PC-3 (cell line): ENCODE results near the gene SHROOM3. TPM values are rescaled to one million over a fixed set of nuclear protein-coding genes. Genes with fewer than 3 reads are reported as not detected.

Experiments used
- ATAC-seq: fragments of 200-7000 bp; cut with Tn5 transposase; 2 replicates; pipeline ENCODE4 v1.9.1; 2020; ENCODE audit warnings: mild to moderate bottlenecking, moderate library complexity
- BruUV-seq: library from RNA; stranded (reverse); fragments of 400-500 nt; replicated peaks from 2 replicates; lab custom pipeline; 2021; lab: Mats Ljungman, UMichigan
- CTCF ChIA-PET: fragments of 300-600 bp; sonication (Branson Sonifier 250); formaldehyde crosslinking; loops from one replicate; lab custom pipeline; 2022; ENCODE audit warnings: antibody characterized with exemption; lab: Charles Lee
- POLR2A ChIA-PET: fragments of 300-600 bp; sonication (Branson Sonifier 250); formaldehyde crosslinking; loops from one replicate; lab custom pipeline; 2022; ENCODE audit warnings: antibody characterized with exemption; ENCODE audit not compliant: unreplicated experiment; lab: Charles Lee
- DNase-seq: peaks from one replicate; pipeline ENCODE4 v3.0.0-alpha.2; 2015
- H2AFZ ChIP-seq: fragments of 300-600 bp; sonication (generic); 2 replicates; pipeline ENCODE4 v1.6.0; 2016; ENCODE audit warnings: antibody characterized with exemption, low read length
- H3F3A ChIP-seq: fragments of 300-600 bp; sonication (generic); one replicate; pipeline ENCODE4 v1.6.0; 2017; ENCODE audit warnings: antibody characterized with exemption, low read length, control low read depth, mild to moderate bottlenecking; ENCODE audit not compliant: unreplicated experiment
- H3K27ac ChIP-seq: fragments of 300-600 bp; sonication (generic); 2 replicates; pipeline ENCODE4 v1.5.1; 2016; ENCODE audit warnings: mild to moderate bottlenecking, low read length
- H3K27me3 ChIP-seq: fragments of 300-600 bp; sonication (generic); 2 replicates; pipeline ENCODE4 v1.6.1; 2016; ENCODE audit warnings: low read length, mixed read lengths
- H3K36me3 ChIP-seq: fragments of 300-600 bp; sonication (generic); 2 replicates; pipeline ENCODE4 v1.6.1; 2016; ENCODE audit warnings: low read depth, mixed run types, low read length, mixed read lengths
- H3K4me1 ChIP-seq: fragments of 300-600 bp; sonication (generic); 2 replicates; pipeline ENCODE4 v1.5.1; 2016; ENCODE audit warnings: low read length; ENCODE audit not compliant: insufficient read depth
- H3K4me2 ChIP-seq: fragments of 300-600 bp; sonication (generic); 2 replicates; pipeline ENCODE4 v1.6.0; 2016; ENCODE audit warnings: low read length
- H3K4me3 ChIP-seq: fragments of 300-600 bp; sonication (generic); 2 replicates; pipeline ENCODE4 v1.5.1; 2016; ENCODE audit warnings: mild to moderate bottlenecking, low read length, mixed read lengths
- H3K79me2 ChIP-seq: fragments of 300-600 bp; sonication (generic); 2 replicates; pipeline ENCODE4 v1.6.1; 2017; ENCODE audit warnings: low read length, mixed read lengths
- H3K9ac ChIP-seq: fragments of 300-600 bp; sonication (generic); 2 replicates; pipeline ENCODE4 v1.6.0; 2016; ENCODE audit warnings: mild to moderate bottlenecking, low read length
- H3K9me2 ChIP-seq: fragments of 300-600 bp; sonication (generic); replicated peaks from 2 replicates; pipeline ENCODE4 v1.6.1; 2016; ENCODE audit warnings: mixed run types, low read length, mixed read lengths
- H3K9me3 ChIP-seq: fragments of 300-600 bp; sonication (generic); 2 replicates; pipeline ENCODE4 v1.6.1; 2016; ENCODE audit warnings: low read length, mixed read lengths
- H4K20me1 ChIP-seq: fragments of 300-600 bp; sonication (generic); 2 replicates; pipeline ENCODE4 v1.6.1; 2016; ENCODE audit warnings: low read length, mixed read lengths
- CTCF ChIP-seq: fragments of 300-600 bp; sonication (generic); conservative IDR thresholded peaks from 2 replicates; pipeline ENCODE4 v1.5.1; 2017; ENCODE audit warnings: antibody characterized with exemption, low read depth, mild to moderate bottlenecking, low read length
- EZH2 ChIP-seq: fragments of 300-600 bp; sonication (generic); IDR thresholded peaks from one replicate; pipeline ENCODE4 v1.6.1; 2017; ENCODE audit warnings: antibody characterized with exemption, mild to moderate bottlenecking, low read length; ENCODE audit not compliant: unreplicated experiment
- EZH2phosphoT487 ChIP-seq: fragments of 300-600 bp; sonication (generic); IDR thresholded peaks from 2 replicates; pipeline ENCODE4 v1.6.1; 2018; ENCODE audit warnings: mild to moderate bottlenecking, antibody characterized with exemption, low read length, borderline replicate concordance
- intact Hi-C: fragments of 100-400 bp; cut with micrococcal nuclease; formaldehyde crosslinking; loops from 2 replicates; pipeline ENCODE4 v1.9.0; 2023
- total RNA-seq: library from RNA; depleted of rRNA; stranded (reverse); fragments of >200 nt; gene quantifications from 2 replicates; pipeline ENCODE4 v1.2.3, GENCODE V29; 2014

Gene SHROOM3
- total RNA-seq, 1 experiment from 2014 or later, result 27.8 TPM

GRCh38 chr4:76615999-76616398 lies 181.0 kb downstream of the SHROOM3 start:
- POLR2A ChIA-PET, result no interaction called here
- peaks cover 14% of the 10 kb centered on the region for H3K4me1 ChIP-seq
- H3K79me2 ChIP-seq, result no peaks in the 10 kb centered on the region
- no peaks in the 10 kb centered on the region for H3K9me3 ChIP-seq
- H4K20me1 ChIP-seq, result no peaks in the 10 kb centered on the region
- intact Hi-C loops, result no loop called here
- H3K4me3 ChIP-seq, result no peak overlapping the region
- DNase-seq (no peak), ATAC-seq (no peak)
- no TSS peak for BruUV-seq
- H3K27ac ChIP-seq, result no peak overlapping the region
- H2AFZ ChIP-seq, result no peak overlapping the region
- H3F3A ChIP-seq, result no peaks in the 10 kb centered on the region
- TF ChIP-seq EZH2phosphoT487 (no peak), CTCF (no peak), EZH2 (no peak)
- no peak overlapping the region for H3K9ac ChIP-seq
- CTCF ChIA-PET, result no interaction called here
- H3K9me2 ChIP-seq, result no peaks in the 10 kb centered on the region
- H3K27me3 ChIP-seq, result no peaks in the 10 kb centered on the region
- no peak overlapping the region for H3K4me2 ChIP-seq
- H3K36me3 ChIP-seq, result no peaks in the 10 kb centered on the region

GRCh38 chr4:76616526-76616925 lies 181.5 kb downstream of the SHROOM3 start:
- no peaks in the 10 kb centered on the region for H3K9me3 ChIP-seq
- no peaks in the 10 kb centered on the region for H3K27me3 ChIP-seq
- BruUV-seq, result no TSS peak
- H3K9me2 ChIP-seq, result no peaks in the 10 kb centered on the region
- intact Hi-C loops, result no loop called here
- DNase-seq (no peak), ATAC-seq (no peak)
- no peaks in the 10 kb centered on the region for H4K20me1 ChIP-seq
- no peaks in the 10 kb centered on the region for H3F3A ChIP-seq
- H3K36me3 ChIP-seq, result no peaks in the 10 kb centered on the region
- no peak overlapping the region for H3K4me2 ChIP-seq
- H3K27ac ChIP-seq, result no peak overlapping the region
- no peaks in the 10 kb centered on the region for H3K79me2 ChIP-seq
- no peak overlapping the region for H3K9ac ChIP-seq
- no peak overlapping the region for H2AFZ ChIP-seq
- CTCF ChIA-PET, result no interaction called here
- H3K4me3 ChIP-seq, result no peak overlapping the region
- TF ChIP-seq EZH2phosphoT487 (no peak), EZH2 (no peak), CTCF (no peak)
- peaks cover 15% of the 10 kb centered on the region for H3K4me1 ChIP-seq
- POLR2A ChIA-PET, result no interaction called here

- no peak for DNase-seq
- TF ChIP-seq EZH2phosphoT487 (no peak), CTCF (no peak), EZH2 (no peak)
- H3K9ac ChIP-seq, result 0 out of 2 replicates have a peak overlapping the region, but pooled peaks have one; percentile 14
- peaks cover 49% of the 10 kb centered on the region for H3K4me1 ChIP-seq
- no peaks in the 10 kb centered on the region for H3K9me2 ChIP-seq
- no peak for ATAC-seq
- intact Hi-C loops, result loop anchor here (5.0 kb wide), 1 partner anchor 81 kb away; no protein-coding TSS in a partner anchor
- H3K79me2 ChIP-seq, result no peaks in the 10 kb centered on the region
- no peaks in the 10 kb centered on the region for H3K27me3 ChIP-seq
- no peaks in the 10 kb centered on the region for H4K20me1 ChIP-seq
- BruUV-seq, result no TSS peak
- H3K4me3 ChIP-seq, result no peak overlapping the region
- H2AFZ ChIP-seq, result no peak overlapping the region
- POLR2A ChIA-PET, result no interaction called here
- CTCF ChIA-PET, result no interaction called here
- no peaks in the 10 kb centered on the region for H3K9me3 ChIP-seq
- H3K4me2 ChIP-seq, result peak overlapping the region; percentile 82
- no peaks in the 10 kb centered on the region for H3K36me3 ChIP-seq
- H3K27ac ChIP-seq, result peak overlapping the region; percentile 98
- H3F3A ChIP-seq, result peaks cover 6% of the 10 kb centered on the region
Observed at GRCh38 chr4:76620723-76621468, 185.9 kb downstream of the SHROOM3 start.
